Glutamatergic neuron (in vitro differentiated cells): ENCODE results near the gene SPIRE1. TPM values are rescaled to one million over a fixed set of nuclear protein-coding genes. Genes with fewer than 3 reads are reported as not detected.
A peak's percentile ranks its signal among the peaks of the same experiment; 100 is the strongest.
"Not testable (repeated sequence)": the region's sequence is repeated elsewhere in the genome, so short reads cannot be mapped to it uniquely, and the experiment has no call there.

Experiments used
- DNase-seq: peaks from one replicate; pipeline ENCODE4 v3.0.0; 2022
- H3K27ac Mint-ChIP-seq: one replicate; pipeline ENCODE4 v1.8.0; 2020; ENCODE audit warnings: mild to moderate bottlenecking, mixed read lengths, inconsistent platforms; ENCODE audit not compliant: unreplicated experiment
- H3K27me3 Mint-ChIP-seq: one replicate; pipeline ENCODE4 v1.8.0; 2020; ENCODE audit warnings: mild to moderate bottlenecking, moderate library complexity, mixed read lengths, inconsistent platforms; ENCODE audit not compliant: unreplicated experiment
- H3K36me3 Mint-ChIP-seq: one replicate; pipeline ENCODE4 v1.8.0; 2020; ENCODE audit warnings: mild to moderate bottlenecking, mixed read lengths, inconsistent platforms; ENCODE audit not compliant: unreplicated experiment
- H3K4me1 Mint-ChIP-seq: one replicate; pipeline ENCODE4 v1.8.0; 2020; ENCODE audit warnings: mild to moderate bottlenecking, low read depth, mixed read lengths, inconsistent platforms; ENCODE audit not compliant: unreplicated experiment
- H3K4me3 Mint-ChIP-seq: one replicate; pipeline ENCODE4 v1.8.0; 2020; ENCODE audit warnings: mild to moderate bottlenecking, mixed read lengths, inconsistent platforms; ENCODE audit not compliant: unreplicated experiment
- H3K9me3 Mint-ChIP-seq: one replicate; pipeline ENCODE4 v1.8.0; 2020; ENCODE audit warnings: mild to moderate bottlenecking, moderate library complexity, mixed read lengths, inconsistent platforms; ENCODE audit not compliant: unreplicated experiment
- total RNA-seq: library from RNA; stranded (reverse); fragmentation: NEBNext Ultra II Directional; extraction: Animal tissue kit (Norgen Biotek cat#: 25700); gene quantifications from one replicate; pipeline ENCODE4 v1.2.1, GENCODE V29; 2021; ENCODE audit not compliant: unreplicated experiment
- TF ChIP-seq, protein P1 (sequence below): fragments of 200-600 bp; sonication (generic); IDR thresholded peaks from one replicate; pipeline ENCODE4 v1.5.0; 2021; ENCODE audit not compliant: partially characterized antibody, unreplicated experiment

SPIRE1 gene
- total RNA-seq, 1 donor from 2014 or later = 29.9 TPM

DNA sequence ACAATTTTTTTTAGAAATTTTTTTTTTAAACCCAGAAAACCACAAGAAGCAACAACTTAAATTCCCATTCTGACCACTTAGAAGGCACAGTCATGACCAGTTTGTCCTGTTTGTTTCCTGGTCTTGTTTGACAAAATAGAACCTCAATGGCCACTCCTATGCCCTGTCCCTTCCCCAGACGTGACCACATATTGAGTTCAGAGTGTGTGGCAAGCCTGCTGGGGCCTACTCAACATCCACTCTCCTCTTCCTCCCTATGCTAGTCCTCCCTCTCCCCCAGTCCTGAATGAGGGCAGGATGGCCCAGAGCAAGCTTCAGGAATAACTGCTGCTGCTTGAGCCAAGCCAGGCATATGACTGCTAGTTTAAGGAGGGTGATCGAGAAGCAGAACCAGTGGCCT lies 160.6 kb downstream of the SPIRE1 start:
- H3K27me3 Mint-ChIP-seq = peaks cover 1% of the 10 kb centered on the region
- H3K4me3 Mint-ChIP-seq = no peak overlapping the region
- DNase-seq = no peak
- TF ChIP-seq, protein P1, sequence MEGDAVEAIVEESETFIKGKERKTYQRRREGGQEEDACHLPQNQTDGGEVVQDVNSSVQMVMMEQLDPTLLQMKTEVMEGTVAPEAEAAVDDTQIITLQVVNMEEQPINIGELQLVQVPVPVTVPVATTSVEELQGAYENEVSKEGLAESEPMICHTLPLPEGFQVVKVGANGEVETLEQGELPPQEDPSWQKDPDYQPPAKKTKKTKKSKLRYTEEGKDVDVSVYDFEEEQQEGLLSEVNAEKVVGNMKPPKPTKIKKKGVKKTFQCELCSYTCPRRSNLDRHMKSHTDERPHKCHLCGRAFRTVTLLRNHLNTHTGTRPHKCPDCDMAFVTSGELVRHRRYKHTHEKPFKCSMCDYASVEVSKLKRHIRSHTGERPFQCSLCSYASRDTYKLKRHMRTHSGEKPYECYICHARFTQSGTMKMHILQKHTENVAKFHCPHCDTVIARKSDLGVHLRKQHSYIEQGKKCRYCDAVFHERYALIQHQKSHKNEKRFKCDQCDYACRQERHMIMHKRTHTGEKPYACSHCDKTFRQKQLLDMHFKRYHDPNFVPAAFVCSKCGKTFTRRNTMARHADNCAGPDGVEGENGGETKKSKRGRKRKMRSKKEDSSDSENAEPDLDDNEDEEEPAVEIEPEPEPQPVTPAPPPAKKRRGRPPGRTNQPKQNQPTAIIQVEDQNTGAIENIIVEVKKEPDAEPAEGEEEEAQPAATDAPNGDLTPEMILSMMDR = no peak
- no peaks in the 10 kb centered on the region for H3K4me1 Mint-ChIP-seq
- peaks cover 2% of the 10 kb centered on the region for H3K9me3 Mint-ChIP-seq
- no peak overlapping the region for H3K27ac Mint-ChIP-seq
- no peaks in the 10 kb centered on the region for H3K36me3 Mint-ChIP-seq

DNA sequence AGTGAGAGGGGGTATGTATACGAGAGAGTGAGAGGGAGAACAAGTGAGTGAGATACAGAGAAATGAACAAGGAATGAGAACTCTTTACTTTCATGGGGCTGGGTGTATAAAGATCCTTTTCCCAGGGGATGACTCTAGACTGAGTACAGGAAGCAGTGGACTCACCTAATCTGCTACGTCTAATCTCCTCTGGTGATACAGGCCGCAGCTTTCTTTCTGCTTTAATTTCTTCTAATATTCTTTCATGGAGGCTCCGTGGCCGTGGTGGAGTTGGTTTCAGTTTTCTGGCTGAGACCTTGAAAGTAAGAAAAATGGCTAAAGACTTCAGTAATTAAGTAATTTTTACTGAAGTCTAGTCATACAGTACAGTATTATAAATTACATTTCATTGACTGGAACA lies 165.0 kb downstream of the SPIRE1 start:
- no peak for DNase-seq
- H3K36me3 Mint-ChIP-seq = peaks cover 15% of the 10 kb centered on the region
- no peaks in the 10 kb centered on the region for H3K9me3 Mint-ChIP-seq
- H3K4me3 Mint-ChIP-seq = no peak overlapping the region
- H3K27me3 Mint-ChIP-seq = peaks cover 2% of the 10 kb centered on the region
- TF ChIP-seq, protein P1 = no peak
- H3K27ac Mint-ChIP-seq = no peak overlapping the region
- H3K4me1 Mint-ChIP-seq = peaks cover 7% of the 10 kb centered on the region

DNA sequence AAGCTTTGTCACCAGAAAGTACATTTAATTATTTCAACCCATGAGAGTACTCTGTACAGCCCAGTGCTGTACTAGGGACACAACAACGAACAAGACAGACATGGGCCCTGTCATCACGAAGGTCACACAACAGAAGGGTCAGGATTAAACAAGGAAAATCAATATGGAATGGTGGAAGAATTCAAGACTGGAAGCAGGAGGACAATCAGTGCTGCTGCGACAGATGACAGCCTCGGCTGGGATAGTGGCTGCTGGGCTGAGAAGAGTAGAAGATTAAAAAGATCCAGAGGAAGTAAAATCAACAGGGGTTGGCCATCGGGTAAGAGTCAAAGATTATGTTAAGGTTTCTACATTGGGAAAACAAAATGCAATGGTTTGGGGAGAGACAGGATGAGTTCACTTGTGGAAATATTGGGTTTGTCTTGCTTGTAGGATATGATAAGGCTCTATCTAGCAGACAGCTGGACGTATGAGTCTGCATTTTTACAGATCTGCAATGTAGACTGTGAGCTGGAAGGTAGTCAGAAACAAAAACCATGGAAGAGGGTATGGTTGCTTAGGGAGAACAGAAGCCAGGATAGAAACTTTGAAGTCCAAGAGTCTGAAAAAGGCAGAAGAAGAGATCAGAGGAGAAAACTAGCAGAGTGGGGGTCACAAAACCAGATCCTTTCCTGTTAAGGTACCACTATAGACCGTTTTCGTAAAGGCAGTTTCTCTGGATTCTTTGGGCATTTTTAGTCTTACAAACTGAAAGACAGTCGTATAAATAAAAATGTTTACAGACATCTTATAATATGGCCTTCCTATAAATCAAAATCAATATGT lies 166.1 kb downstream of the SPIRE1 start:
- H3K4me3 Mint-ChIP-seq = peak overlapping the region; percentile 31
- no peaks in the 10 kb centered on the region for H3K9me3 Mint-ChIP-seq
- DNase-seq = no peak
- H3K27me3 Mint-ChIP-seq = peaks cover 2% of the 10 kb centered on the region
- H3K4me1 Mint-ChIP-seq = peaks cover 7% of the 10 kb centered on the region
- H3K27ac Mint-ChIP-seq = peak overlapping the region; percentile 80
- peaks cover 15% of the 10 kb centered on the region for H3K36me3 Mint-ChIP-seq
- TF ChIP-seq, protein P1 = no peak

DNA sequence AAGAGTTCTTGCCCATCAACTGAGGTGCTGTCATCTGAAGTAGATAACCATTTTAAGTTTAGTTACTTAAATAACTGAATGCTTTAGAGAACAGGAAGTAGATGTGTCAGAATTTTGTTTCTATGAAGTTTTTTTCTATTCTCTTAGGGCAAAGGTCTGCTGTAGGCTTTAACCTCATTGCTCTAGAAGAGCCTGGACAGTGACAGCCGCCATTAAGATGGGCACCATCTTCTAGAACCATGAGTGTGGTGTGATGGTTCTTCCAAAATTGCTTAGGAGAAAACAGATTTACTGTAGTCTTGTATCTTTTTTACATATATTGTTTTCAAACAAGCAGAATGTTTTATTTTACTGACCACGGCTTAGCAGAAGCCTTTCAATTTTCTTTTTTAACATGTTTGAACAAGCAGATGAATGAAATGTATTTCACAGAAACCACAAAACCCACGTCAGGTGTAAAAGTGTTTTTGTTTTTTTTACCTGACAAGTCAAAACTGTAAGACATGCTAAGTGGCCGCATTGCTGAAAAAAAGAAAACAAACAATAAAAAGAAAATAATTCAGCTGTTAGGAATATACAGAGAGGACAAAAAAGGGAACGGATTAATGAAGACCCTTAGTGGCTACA lies 172.3 kb downstream of the SPIRE1 start:
- no peaks in the 10 kb centered on the region for H3K9me3 Mint-ChIP-seq
- no peaks in the 10 kb centered on the region for H3K27me3 Mint-ChIP-seq

DNA sequence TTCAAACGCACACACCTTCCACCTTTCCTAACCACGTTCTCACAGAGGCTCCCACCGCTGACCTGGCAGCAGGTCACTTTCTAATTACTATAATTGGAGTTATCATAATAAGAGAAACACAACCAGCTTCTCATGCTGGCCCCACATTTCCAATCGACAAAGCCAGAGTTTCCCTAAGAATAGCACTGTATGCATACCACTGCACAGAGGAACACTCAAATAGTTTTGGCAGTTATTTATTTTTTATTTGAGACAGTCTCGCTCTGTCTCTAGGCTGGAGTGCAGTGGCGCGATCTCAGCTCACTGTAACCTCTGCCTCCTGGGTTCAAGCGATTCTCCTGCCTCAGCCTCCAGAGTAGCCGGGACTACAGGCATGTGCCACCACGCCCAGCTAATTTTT lies 176.0 kb downstream of the SPIRE1 start:
- not testable (repeated sequence) for H3K4me3 Mint-ChIP-seq

More for the DNA sequence above, 172.3 kb downstream of the SPIRE1 start:
- DNase-seq = no peak
- no peak overlapping the region for H3K27ac Mint-ChIP-seq
- H3K4me3 Mint-ChIP-seq = no peak overlapping the region
- no peaks in the 10 kb centered on the region for H3K4me1 Mint-ChIP-seq
- TF ChIP-seq, protein P1 = no peak
- peaks cover under 1% of the 10 kb centered on the region for H3K36me3 Mint-ChIP-seq

More for the DNA sequence above, 176.0 kb downstream of the SPIRE1 start:
- H3K9me3 Mint-ChIP-seq, H3K4me1 Mint-ChIP-seq, H3K27me3 Mint-ChIP-seq, DNase-seq, H3K27ac Mint-ChIP-seq, H3K36me3 Mint-ChIP-seq: not testable (repeated sequence)
